Kidney epithelial cell (primary cell): ENCODE data around the gene TEX38. TPM values are rescaled to one million over a fixed set of nuclear protein-coding genes. Genes with fewer than 3 reads are reported as not detected.
A peak's percentile ranks its signal among the peaks of the same experiment; 100 is the strongest.
"Not testable (repeated sequence)": the region's sequence is repeated elsewhere in the genome, so short reads cannot be mapped to it uniquely, and the experiment has no call there.

ENCODE experiments used
- DNase-seq: peaks from one replicate; pipeline ENCODE4 v3.0.0-alpha.2; 2010; ENCODE audit warnings: low read depth
- H3K27me3 ChIP-seq: 2 replicates; pipeline ENCODE4 v1.6.0; 2011; ENCODE audit warnings: low read length; ENCODE audit not compliant: control insufficient read depth, insufficient read depth
- H3K36me3 ChIP-seq: 2 replicates; pipeline ENCODE4 v1.5.1; 2011; ENCODE audit warnings: low read length; ENCODE audit not compliant: control insufficient read depth, insufficient read depth
- H3K4me3 ChIP-seq: 2 replicates; pipeline ENCODE4 v1.5.1; 2011; ENCODE audit warnings: low read depth, mild to moderate bottlenecking, control low read depth, low read length
- CTCF ChIP-seq: IDR thresholded peaks from 2 replicates; pipeline ENCODE4 v1.5.1; 2011; ENCODE audit warnings: mild to moderate bottlenecking, moderate library complexity, low read length, control low read depth, inconsistent platforms; ENCODE audit not compliant: insufficient read depth, poor library complexity, severe bottlenecking
- total RNA-seq: library from RNA; depleted of rRNA; stranded (reverse); fragments of >200 nt; gene quantifications from 2 replicates; pipeline ENCODE4 v1.2.3, GENCODE V29; 2015

TEX38 gene
- total RNA-seq, 1 donor from 2014 or later, result not detected

GRCh38 chr1:46691997-46692790, 20.5 kb downstream of the TEX38 start:
- no peaks in the 10 kb centered on the region for H3K36me3 ChIP-seq
- TF ChIP-seq CTCF, result peak; percentile 9
- H3K27me3 ChIP-seq, result no peaks in the 10 kb centered on the region
- no peak for DNase-seq
- no peak overlapping the region for H3K4me3 ChIP-seq

- Histone ChIP-seq H3K36me3 (no peaks in the 10 kb centered on the region), H3K27me3 (no peaks in the 10 kb centered on the region), H3K4me3 (no peak overlapping the region)
- no peak for DNase-seq
- no peak for TF ChIP-seq CTCF
These were observed 21.4 kb downstream of the TEX38 start for GRCh38 chr1:46692811-46693770.

DNA sequence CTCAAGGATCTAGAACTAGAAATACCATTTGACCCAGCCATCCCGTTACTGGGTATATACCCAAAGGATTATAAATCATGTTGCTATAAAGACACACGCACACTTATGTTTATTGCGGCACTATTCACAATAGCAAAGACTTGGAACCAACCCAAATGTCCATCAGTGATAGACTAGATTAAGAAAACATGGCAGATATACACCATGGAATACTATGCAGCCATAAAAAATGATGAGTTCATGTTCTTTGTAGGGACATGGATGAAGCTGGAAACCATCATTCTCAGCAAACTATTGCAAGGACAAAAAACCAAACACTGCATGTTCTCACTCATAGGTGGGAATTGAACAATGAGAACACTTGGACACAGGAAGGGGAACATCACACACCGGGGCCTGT, 23.0 kb downstream of the TEX38 start:
- not testable (repeated sequence) for H3K4me3 ChIP-seq

GRCh38 chr1:46697053-46697452, 25.4 kb downstream of the TEX38 start:
- H3K27me3 ChIP-seq, result no peaks in the 10 kb centered on the region

More for the DNA sequence above, 23.0 kb downstream of the TEX38 start:
- not testable (repeated sequence) for H3K36me3 ChIP-seq, DNase-seq, H3K27me3 ChIP-seq

GRCh38 chr1:46699666-46700065, 28.0 kb downstream of the TEX38 start:
- TF ChIP-seq CTCF, result no peak
- H3K27me3 ChIP-seq, result no peaks in the 10 kb centered on the region
- no peak for DNase-seq
- no peaks in the 10 kb centered on the region for H3K36me3 ChIP-seq
- H3K4me3 ChIP-seq, result no peak overlapping the region

More at GRCh38 chr1:46697053-46697452, 25.4 kb downstream of the TEX38 start:
- H3K36me3 ChIP-seq, result no peaks in the 10 kb centered on the region
- TF ChIP-seq CTCF, result no peak
- no peak for DNase-seq
- no peak overlapping the region for H3K4me3 ChIP-seq
